PFSK-1 (cell line): ENCODE data around the gene KCNQ5.

Experiments used
- FOXP2 ChIP-seq: optimal IDR thresholded peaks from 2 replicates; pipeline ENCODE3; 2011; ENCODE audit warnings: borderline replicate concordance, control low read depth, inconsistent platforms; ENCODE audit not compliant: insufficient read depth; ENCODE audit errors: extremely low read length, extremely low read depth
- POLR2AphosphoS5 ChIP-seq: IDR thresholded peaks from 2 replicates; pipeline ENCODE4 v1.6.1; 2012; ENCODE audit warnings: low read depth, mild to moderate bottlenecking, control low read depth, low read length, moderate library complexity
- REST ChIP-seq, 2 experiments: IDR thresholded peaks; 2 replicates each; pipeline versions ENCODE4 v1.6.1 to v1.8.0; 2011 to 2012; ENCODE audit warnings: low read depth in 2 of 2, low read length in 2 of 2, control low read depth in 1 of 2, inconsistent platforms in 1 of 2, mild to moderate bottlenecking in 1 of 2, moderate library complexity in 1 of 2; ENCODE audit not compliant: insufficient read depth in 1 of 2
- SIN3A ChIP-seq: IDR thresholded peaks from 2 replicates; pipeline ENCODE4 v1.6.1; 2012; ENCODE audit warnings: mild to moderate bottlenecking, low read length, moderate library complexity, borderline replicate concordance; ENCODE audit not compliant: insufficient read depth
- TAF1 ChIP-seq: IDR thresholded peaks from 2 replicates; pipeline ENCODE4 v1.6.1; 2012; ENCODE audit warnings: low read length, control low read depth, borderline replicate concordance; ENCODE audit not compliant: insufficient read depth

DNA sequence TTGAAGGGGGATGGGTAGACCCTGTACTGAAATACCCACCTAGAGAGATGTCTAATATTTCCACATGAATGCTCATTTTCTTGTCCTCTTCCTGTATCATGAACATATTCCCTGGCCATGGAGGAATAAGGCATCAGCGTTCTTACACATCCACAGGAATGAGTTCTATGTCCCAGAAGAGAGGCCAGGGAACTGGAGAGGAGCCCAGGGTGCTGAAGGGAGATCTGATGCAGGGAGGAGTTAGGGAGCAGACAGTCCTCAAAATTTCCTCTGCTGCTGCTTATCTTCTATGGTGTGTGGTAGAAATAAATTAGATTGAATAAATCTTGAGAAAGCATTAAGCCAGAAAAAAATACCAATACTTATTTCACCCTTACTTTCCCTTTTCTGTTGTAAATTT lies 295.0 kb downstream of the KCNQ5 start:
- TF ChIP-seq POLR2AphosphoS5 (no peak), REST (IDR thresholded peaks at IDR 0.05; ENCODE audit: insufficient read depth in 1 of 2, low read depth in 2 of 2, low read length in 2 of 2) (no peak), TAF1 (no peak), SIN3A (no peak), FOXP2 (no peak)
